Adipocyte (in vitro differentiated cells): ENCODE measurements around the gene B4GALT5.
A peak's percentile ranks its signal among the peaks of the same experiment; 100 is the strongest.

Source experiments
- DNase-seq: peaks from one replicate; pipeline ENCODE4 v3.0.0-alpha.2; 2015; ENCODE audit warnings: low read depth
- H3K27me3 ChIP-seq: replicated peaks from 2 replicates; pipeline ENCODE4 v1.7.0; 2013; ENCODE audit warnings: mild to moderate bottlenecking, low read length, moderate library complexity; ENCODE audit not compliant: control insufficient read depth, insufficient read depth
- H3K36me3 ChIP-seq: 2 replicates; pipeline ENCODE4 v1.7.0; 2013; ENCODE audit warnings: low read length, mild to moderate bottlenecking, moderate library complexity; ENCODE audit not compliant: control insufficient read depth, insufficient read depth, severe bottlenecking
- H3K4me1 ChIP-seq: 2 replicates; pipeline ENCODE4 v1.7.0; 2013; ENCODE audit warnings: mild to moderate bottlenecking, low read length, moderate library complexity; ENCODE audit not compliant: control insufficient read depth, insufficient read depth
- H3K4me3 ChIP-seq: 2 replicates; pipeline ENCODE4 v1.7.0; 2013; ENCODE audit warnings: mild to moderate bottlenecking, low read length, moderate library complexity
- H3K9ac ChIP-seq: 2 replicates; pipeline ENCODE4 v1.7.0; 2013; ENCODE audit warnings: mild to moderate bottlenecking, low read length, moderate library complexity
- H3K9me3 ChIP-seq: 2 replicates; pipeline ENCODE4 v1.7.0; 2013; ENCODE audit warnings: mild to moderate bottlenecking, low read length, moderate library complexity; ENCODE audit not compliant: control insufficient read depth

The B4GALT5 gene

DNA sequence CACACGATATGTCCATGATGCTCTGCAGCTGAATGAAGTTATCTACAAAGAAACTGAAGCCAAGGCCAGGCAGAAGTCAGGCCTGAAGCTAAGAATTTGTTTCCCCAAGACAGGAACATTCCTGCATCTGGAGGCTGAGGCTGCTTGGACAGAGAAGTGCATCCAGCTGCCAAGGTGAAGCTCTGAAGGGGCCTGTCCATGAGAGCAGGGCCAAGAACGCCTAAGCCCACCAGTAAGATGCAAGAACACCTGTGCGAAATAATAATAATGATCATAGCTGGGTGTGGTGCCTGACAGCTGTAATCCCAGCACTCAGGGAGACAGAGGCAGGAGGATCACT lies 37.7 kb upstream of the B4GALT5 start:
- peaks cover 31% of the 10 kb centered on the region for H3K4me1 ChIP-seq
- no peak overlapping the region for H3K4me3 ChIP-seq
- no peaks in the 10 kb centered on the region for H3K9me3 ChIP-seq

GRCh38 chr20:49750611-49751396 lies 37.1 kb upstream of the B4GALT5 start:
- Histone ChIP-seq H3K9ac (no peak overlapping the region), H3K4me1 (peaks cover 31% of the 10 kb centered on the region), H3K9me3 (no peaks in the 10 kb centered on the region), H3K36me3 (no peaks in the 10 kb centered on the region), H3K4me3 (no peak overlapping the region), H3K27me3 (no peaks in the 10 kb centered on the region)
- no peak for DNase-seq

More for the DNA sequence above, 37.7 kb upstream of the B4GALT5 start:
- DNase-seq: no peak
- no peaks in the 10 kb centered on the region for H3K27me3 ChIP-seq
- no peak overlapping the region for H3K9ac ChIP-seq
- no peaks in the 10 kb centered on the region for H3K36me3 ChIP-seq

DNA sequence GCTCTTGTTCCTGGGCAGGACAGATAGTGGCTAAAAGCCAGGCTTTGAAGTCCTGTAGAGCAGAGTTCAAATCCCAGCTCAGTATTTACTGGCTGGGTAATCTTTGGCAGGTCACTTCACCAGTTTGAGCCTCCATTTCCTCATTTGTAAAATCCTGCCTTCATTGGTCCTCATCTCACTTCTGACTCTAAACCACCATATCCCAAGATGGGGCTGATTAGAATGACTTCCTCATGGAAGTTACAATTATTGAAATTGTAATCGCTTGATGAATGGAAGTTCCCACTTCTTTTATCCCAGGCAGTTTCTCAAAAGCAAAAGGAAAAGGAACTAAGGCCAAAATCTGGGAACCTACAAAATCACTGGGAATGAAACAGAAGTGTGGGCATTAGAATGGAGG lies 35.9 kb upstream of the B4GALT5 start:
- H3K4me1 ChIP-seq: peaks cover 31% of the 10 kb centered on the region
- H3K9ac ChIP-seq: no peak overlapping the region
- no peak for DNase-seq

GRCh38 chr20:49748525-49748838 lies 34.8 kb upstream of the B4GALT5 start:
- Histone ChIP-seq H3K9ac (peak overlapping the region; percentile 82), H3K4me3 (peak overlapping the region; percentile 40), H3K4me1 (peaks cover 31% of the 10 kb centered on the region), H3K9me3 (no peaks in the 10 kb centered on the region), H3K27me3 (no peaks in the 10 kb centered on the region), H3K36me3 (no peaks in the 10 kb centered on the region)
- DNase-seq: no peak

More for the DNA sequence above, 35.9 kb upstream of the B4GALT5 start:
- H3K9me3 ChIP-seq: no peaks in the 10 kb centered on the region
- H3K36me3 ChIP-seq: no peaks in the 10 kb centered on the region
- no peaks in the 10 kb centered on the region for H3K27me3 ChIP-seq
- no peak overlapping the region for H3K4me3 ChIP-seq

DNA sequence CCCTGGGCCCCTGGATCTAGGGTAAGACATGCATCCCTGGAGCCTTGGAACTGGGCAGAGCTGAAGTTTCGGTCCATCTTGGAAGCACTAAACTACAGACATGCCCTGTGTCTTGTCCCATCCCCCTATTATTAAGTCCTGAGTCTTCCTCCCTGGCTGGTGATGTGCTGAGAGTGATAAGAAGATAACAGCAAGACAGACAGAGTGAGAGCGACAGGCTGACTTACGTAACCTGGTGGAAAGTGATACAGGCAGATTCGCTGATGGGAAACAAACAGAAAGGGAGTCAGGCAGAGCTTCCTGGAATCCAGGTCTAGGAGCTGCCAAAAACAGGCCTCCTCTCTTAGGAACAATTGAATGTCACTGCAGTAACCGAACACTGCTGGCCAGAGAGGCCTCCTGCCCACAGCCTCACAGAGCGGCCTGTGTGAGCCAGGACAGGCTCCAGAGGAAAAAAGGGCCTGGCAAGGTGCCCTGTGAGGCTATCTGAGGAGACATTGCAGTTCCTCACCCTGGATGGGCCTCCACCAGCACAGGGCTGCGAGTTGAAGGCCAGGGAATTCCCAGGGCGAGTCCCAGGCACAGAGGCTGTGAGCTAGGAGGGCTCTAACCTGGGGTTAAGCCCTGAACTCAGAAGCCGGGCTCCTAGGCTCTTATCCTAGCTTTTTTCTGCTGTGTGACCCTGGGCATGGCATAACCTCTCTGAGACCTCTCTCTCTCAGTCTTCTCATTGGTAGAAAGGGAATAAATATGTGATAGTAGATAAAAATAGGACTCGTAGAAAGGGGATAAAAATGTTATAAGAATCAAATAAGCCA lies 34.2 kb upstream of the B4GALT5 start:
- DNase-seq: peak; percentile 88
- Histone ChIP-seq H3K4me1 (peaks cover 31% of the 10 kb centered on the region), H3K9me3 (no peaks in the 10 kb centered on the region), H3K9ac (peak overlapping the region; percentile 82), H3K27me3 (no peaks in the 10 kb centered on the region), H3K36me3 (no peaks in the 10 kb centered on the region), H3K4me3 (peak overlapping the region; percentile 40)

DNA sequence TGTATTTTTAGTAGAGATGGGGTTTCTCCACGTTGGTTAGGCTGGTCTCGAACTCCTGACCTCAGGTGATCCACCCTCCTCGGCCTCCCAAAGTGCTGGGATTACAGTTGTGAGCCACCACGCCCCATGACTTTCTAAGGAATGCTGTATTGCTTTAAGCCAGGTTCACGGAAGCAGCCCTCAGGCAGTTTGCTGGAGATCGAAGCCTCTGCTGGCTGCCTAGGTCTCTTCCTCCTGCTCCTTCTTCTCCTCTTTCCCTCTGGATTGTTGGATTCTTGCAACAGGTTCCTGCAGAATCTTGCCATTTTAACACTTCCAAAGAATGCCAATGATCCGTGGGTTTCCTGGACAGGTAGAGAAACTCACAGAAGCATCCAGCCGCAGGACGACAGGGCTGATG lies 29.3 kb upstream of the B4GALT5 start:
- Histone ChIP-seq H3K4me3 (no peak overlapping the region), H3K9ac (no peak overlapping the region), H3K4me1 (peaks cover 12% of the 10 kb centered on the region), H3K36me3 (no peaks in the 10 kb centered on the region), H3K27me3 (no peaks in the 10 kb centered on the region), H3K9me3 (no peaks in the 10 kb centered on the region)
- no peak for DNase-seq

DNA sequence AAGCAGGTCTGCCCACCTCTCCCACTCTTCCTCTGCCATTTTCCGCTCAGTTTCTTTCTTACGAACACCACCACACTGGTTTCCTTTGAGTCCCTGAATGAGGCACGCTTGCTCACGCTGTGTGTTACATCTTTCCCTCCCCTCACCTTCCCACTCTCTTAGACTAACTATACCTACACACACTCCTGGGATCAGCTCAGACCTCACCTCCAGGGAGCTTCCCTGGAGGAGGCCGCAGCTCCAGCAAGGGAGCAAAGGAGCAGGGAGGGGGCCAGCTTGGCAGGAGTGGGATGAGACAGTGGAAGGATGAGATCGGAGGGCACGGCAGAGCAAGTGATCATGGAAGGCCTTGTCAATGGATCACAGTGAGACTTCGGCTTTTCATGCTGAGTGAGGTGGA lies 28.3 kb upstream of the B4GALT5 start:
- Histone ChIP-seq H3K4me1 (peaks cover 5% of the 10 kb centered on the region), H3K4me3 (no peak overlapping the region), H3K9ac (no peak overlapping the region), H3K9me3 (no peaks in the 10 kb centered on the region), H3K27me3 (no peaks in the 10 kb centered on the region), H3K36me3 (no peaks in the 10 kb centered on the region)
- DNase-seq: no peak

DNA sequence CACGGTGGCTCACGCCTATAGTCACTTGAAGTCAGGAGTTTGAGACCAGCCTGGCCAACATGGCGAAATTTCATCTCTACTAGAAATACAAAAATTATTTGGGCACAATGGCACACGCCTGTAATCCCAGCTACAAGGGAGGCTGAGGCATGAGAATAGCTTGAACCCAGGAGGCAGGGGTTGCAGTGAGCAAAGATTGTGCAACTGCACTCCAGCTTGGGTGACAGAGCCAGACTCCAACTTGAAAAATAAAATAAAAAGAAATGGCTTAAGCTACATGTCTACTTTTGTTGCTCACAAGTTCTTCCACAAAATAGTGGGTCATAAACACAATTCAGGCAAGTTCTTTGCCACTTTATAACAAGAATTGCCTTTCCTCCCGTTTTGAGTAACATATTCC lies 27.1 kb upstream of the B4GALT5 start:
- Histone ChIP-seq H3K4me3 (no peak overlapping the region), H3K4me1 (peaks cover 5% of the 10 kb centered on the region), H3K9me3 (no peaks in the 10 kb centered on the region), H3K9ac (no peak overlapping the region), H3K27me3 (no peaks in the 10 kb centered on the region), H3K36me3 (no peaks in the 10 kb centered on the region)
- DNase-seq: no peak

DNA sequence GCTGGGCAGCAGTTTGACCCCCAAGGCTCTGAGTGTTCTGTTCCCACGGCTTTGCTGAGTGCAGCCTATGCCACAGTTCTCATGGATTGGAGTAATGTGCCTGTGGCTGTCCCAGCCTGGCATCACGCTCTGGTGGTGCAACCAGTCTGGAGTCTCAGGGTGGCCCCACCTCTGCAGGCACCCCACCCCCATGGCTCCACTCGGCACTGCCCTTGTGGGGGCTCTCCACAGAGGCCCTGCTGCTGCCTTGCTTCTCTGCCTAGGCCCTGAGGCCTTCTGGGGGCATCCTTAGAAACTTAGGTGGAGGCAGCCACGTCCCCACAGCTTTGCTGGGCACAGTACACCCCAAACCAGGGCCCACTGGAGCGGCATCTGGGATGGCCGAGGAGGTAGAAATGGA lies 25.4 kb upstream of the B4GALT5 start:
- DNase-seq: no peak
- Histone ChIP-seq H3K9ac (no peak overlapping the region), H3K27me3 (no peaks in the 10 kb centered on the region)

GRCh38 chr20:49737260-49737659 lies 23.6 kb upstream of the B4GALT5 start:
- H3K4me3 ChIP-seq: no peak overlapping the region
- H3K4me1 ChIP-seq: peaks cover 5% of the 10 kb centered on the region
- DNase-seq: no peak
- H3K36me3 ChIP-seq: no peaks in the 10 kb centered on the region
- H3K27me3 ChIP-seq: no peaks in the 10 kb centered on the region
- no peak overlapping the region for H3K9ac ChIP-seq
- H3K9me3 ChIP-seq: no peaks in the 10 kb centered on the region

More for the DNA sequence above, 25.4 kb upstream of the B4GALT5 start:
- Histone ChIP-seq H3K4me1 (peaks cover 5% of the 10 kb centered on the region), H3K36me3 (no peaks in the 10 kb centered on the region), H3K4me3 (no peak overlapping the region), H3K9me3 (no peaks in the 10 kb centered on the region)

DNA sequence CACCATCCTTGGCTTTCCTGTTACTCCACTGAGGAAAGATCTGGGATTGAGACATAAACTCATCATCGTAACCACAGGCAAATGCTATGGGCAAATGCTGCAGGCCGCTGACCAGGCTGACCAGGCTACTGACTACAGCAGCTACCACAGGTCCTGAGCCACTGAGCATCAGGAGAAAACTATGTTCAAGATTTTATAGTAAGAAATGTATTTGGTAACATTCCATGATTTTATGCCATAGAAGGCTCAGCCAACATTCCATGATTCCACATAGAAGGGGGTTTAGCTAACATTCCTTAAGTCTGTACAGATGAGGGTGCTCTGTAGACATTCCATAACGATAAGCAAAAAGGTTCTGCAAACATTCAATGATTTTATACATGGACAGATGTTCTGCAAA lies 16.1 kb upstream of the B4GALT5 start:
- H3K4me1 ChIP-seq: peaks cover 21% of the 10 kb centered on the region
- peaks cover 4% of the 10 kb centered on the region for H3K9me3 ChIP-seq
- H3K9ac ChIP-seq: no peak overlapping the region
- no peaks in the 10 kb centered on the region for H3K36me3 ChIP-seq
- H3K27me3 ChIP-seq: no peaks in the 10 kb centered on the region
- peak; percentile 56 for DNase-seq
- H3K4me3 ChIP-seq: no peak overlapping the region
